NCI-H1436 treated with DMSO at 0.1 percent for 48 hours (cell line): ENCODE data around the gene PACS1.

Experiments used
- DNase-seq: peaks from one replicate; lab custom pipeline; 2025; lab: John Stamatoyannopoulos, UW

PACS1 gene

GRCh38 chr11:66259225-66259624 lies 189.2 kb downstream of the PACS1 start:
- no peak for DNase-seq

- no peak for DNase-seq
Observed at GRCh38 chr11:66259956-66260355, 189.9 kb downstream of the PACS1 start.

- DNase-seq, result no peak
Observed at GRCh38 chr11:66261578-66261977, 191.5 kb downstream of the PACS1 start.

GRCh38 chr11:66262191-66262590 lies 192.1 kb downstream of the PACS1 start:
- no peak for DNase-seq

- no peak for DNase-seq
Observed at GRCh38 chr11:66262696-66263095, 192.6 kb downstream of the PACS1 start.

GRCh38 chr11:66263231-66263630 lies 193.2 kb downstream of the PACS1 start:
- no peak for DNase-seq

GRCh38 chr11:66263785-66264184 lies 193.7 kb downstream of the PACS1 start:
- DNase-seq, result no peak

GRCh38 chr11:66264383-66264782 lies 194.3 kb downstream of the PACS1 start:
- DNase-seq, result no peak

GRCh38 chr11:66264914-66265313 lies 194.8 kb downstream of the PACS1 start:
- DNase-seq, result no peak

- DNase-seq, result no peak
Observed at GRCh38 chr11:66265531-66266377, 195.7 kb downstream of the PACS1 start.

GRCh38 chr11:66266378-66267038 lies 196.4 kb downstream of the PACS1 start:
- no peak for DNase-seq

GRCh38 chr11:66267039-66267378 lies 196.9 kb downstream of the PACS1 start:
- DNase-seq, result no peak

- DNase-seq, result no peak
Observed at GRCh38 chr11:66267379-66268243, 197.5 kb downstream of the PACS1 start.

- DNase-seq, result peak; percentile 93
Observed at GRCh38 chr11:66268244-66268951, 198.3 kb downstream of the PACS1 start, which contains the start of gene RAB1B. TSS of gene RAB1B (plus strand) at chr11:66268639. CDS start at chr11:66268680, 41 bp downstream.

- no peak for DNase-seq
Observed at GRCh38 chr11:66268952-66269905, 199.2 kb downstream of the PACS1 start.

GRCh38 chr11:66271816-66272215 lies 201.7 kb downstream of the PACS1 start:
- DNase-seq, result no peak

- DNase-seq, result no peak
Observed at GRCh38 chr11:66272596-66272995, 202.5 kb downstream of the PACS1 start.

GRCh38 chr11:66274219-66274618 lies 204.1 kb downstream of the PACS1 start:
- DNase-seq, result no peak

GRCh38 chr11:66275396-66275795 lies 205.3 kb downstream of the PACS1 start:
- DNase-seq, result no peak

GRCh38 chr11:66275984-66276612 lies 206.0 kb downstream of the PACS1 start:
- DNase-seq, result no peak
